ENCODE data around the gene ASPHD1. TPM values are rescaled to one million over a fixed set of nuclear protein-coding genes. Genes with fewer than 3 reads are reported as not detected.

ASPHD1 gene
- total and polyA plus RNA-seq, 2 of the 8 experiments (the other 6 are each of a cell fraction or from before 2014, with no cell fraction given): 14.5 to 18.6 TPM

DNA sequence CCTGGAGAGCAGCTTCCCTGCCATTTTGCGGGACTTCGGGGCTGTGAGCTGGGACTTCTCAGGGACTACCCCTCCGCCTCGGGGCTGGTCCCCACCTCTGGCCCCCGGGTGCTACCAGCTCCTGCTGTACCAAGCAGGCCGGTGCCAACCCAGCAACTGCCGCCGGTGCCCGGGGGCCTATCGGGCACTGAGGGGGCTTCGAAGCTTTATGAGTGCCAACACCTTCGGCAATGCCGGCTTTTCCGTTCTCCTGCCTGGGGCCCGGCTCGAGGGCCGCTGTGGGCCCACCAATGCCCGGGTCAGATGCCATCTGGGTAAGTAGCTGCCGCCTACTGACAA is 1.3 kb downstream of the ASPHD1 start (continued):
- TF ChIP-seq CHD7 (IDR thresholded peaks at IDR 0.05; ENCODE audit: insufficient replicate concordance, low read length) (no peak), KDM4A (IDR thresholded peaks at IDR 0.05; ENCODE audit: low read depth, low read length, severe bottlenecking) (no peak), CBX5 (IDR thresholded peaks at IDR 0.05; ENCODE audit: low read depth, low read length) (no peak), ASH2L (IDR thresholded peaks at IDR 0.05; ENCODE audit: low read length) (no peak), TAF7 (optimal IDR thresholded peaks at IDR 0.05; ENCODE audit: borderline replicate concordance, low read depth, low read length) (no peak), HDAC2 (IDR thresholded peaks at IDR 0.05; ENCODE audit: borderline replicate concordance in 1 of 2, low read depth in 2 of 2, low read length in 2 of 2) (no peak), KDM5A (IDR thresholded peaks at IDR 0.05; ENCODE audit: low read length) (no peak), POLR2AphosphoS5 (IDR thresholded peaks at IDR 0.05; ENCODE audit: low read depth, low read length) (no peak), SAP30 (IDR thresholded peaks at IDR 0.05; ENCODE audit: insufficient read depth, insufficient replicate concordance, low read length) (no peak)
- TF ChIP-seq, protein P1, sequence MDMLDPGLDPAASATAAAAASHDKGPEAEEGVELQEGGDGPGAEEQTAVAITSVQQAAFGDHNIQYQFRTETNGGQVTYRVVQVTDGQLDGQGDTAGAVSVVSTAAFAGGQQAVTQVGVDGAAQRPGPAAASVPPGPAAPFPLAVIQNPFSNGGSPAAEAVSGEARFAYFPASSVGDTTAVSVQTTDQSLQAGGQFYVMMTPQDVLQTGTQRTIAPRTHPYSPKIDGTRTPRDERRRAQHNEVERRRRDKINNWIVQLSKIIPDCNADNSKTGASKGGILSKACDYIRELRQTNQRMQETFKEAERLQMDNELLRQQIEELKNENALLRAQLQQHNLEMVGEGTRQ (IDR thresholded peaks at IDR 0.05; ENCODE audit: low read length): no peak

All from H1 (cell line).